AG08396 (cell line): ENCODE results near the gene PPM1L.
A peak's percentile ranks its signal among the peaks of the same experiment; 100 is the strongest.

Source experiments
- DNase-seq: peaks from one replicate; pipeline ENCODE4 v3.0.0; 2012; ENCODE audit warnings: low spot score, mixed read lengths

Gene PPM1L

DNA sequence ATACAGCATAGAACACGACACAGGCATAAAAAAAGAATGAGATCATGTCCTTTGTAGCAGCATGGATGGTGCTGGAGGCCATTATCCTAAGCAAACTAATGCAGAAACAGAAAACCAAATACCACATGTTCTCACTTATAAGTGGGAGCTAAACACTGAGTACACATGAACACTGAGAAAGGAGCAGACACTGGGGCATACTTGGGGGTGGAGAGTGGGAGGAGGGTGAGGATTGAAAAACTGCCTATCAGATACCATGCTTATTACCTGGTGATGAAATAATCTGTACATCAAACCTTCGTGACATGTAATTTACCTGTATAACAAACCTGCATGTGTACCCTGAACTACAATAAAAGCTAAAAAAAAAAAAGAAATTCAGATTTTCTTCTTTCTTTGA, 100.4 kb downstream of the PPM1L start:
- DNase-seq, result no peak

DNA sequence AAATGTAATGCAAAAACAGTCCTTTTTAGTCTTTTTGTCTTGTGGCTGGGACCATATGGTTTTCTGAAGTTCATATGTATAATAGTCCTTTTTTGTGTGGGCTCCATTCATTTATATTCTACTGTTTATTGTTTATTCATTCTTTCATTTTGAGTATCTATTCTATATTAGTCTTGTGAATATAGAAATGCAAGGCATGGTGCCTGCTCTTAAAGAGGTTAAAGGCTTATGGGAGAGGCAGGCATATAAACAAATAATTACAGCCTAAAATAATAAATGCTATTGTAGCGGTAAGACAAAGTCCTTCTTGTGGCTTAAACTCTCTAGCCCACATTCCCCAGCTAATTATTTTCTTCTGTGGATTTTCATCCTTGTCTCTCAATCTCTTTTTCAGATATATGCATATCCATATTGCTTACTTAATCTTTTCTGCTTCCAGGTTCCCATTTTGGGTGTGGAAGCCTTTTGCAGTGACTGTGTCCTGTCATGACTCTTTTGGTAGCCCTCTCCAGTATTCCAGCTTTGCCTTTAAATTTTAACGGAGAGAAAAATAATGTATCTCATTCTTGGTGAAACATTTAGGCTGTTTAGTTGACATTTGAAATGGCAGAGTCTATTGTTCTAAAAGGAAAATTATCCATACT, 101.6 kb downstream of the PPM1L start:
- DNase-seq, result no peak

DNA sequence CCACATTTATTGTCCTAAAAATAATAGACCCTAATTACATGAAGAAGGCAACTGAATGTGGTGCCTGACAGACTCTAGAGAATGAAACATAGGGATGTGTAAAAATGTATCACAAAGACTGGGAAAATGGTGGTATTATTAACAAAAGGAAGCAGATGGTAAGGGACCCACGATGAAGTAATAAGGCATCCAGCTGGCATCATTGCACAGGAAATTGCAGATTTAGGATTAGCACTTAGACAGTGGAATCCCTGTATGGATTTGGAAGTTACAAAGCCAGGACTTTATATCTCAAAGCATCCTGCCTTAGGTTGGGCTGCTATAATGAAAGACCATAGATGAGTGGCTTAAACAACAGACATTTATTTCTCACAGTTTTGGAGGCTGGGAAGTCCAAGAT, 104.3 kb downstream of the PPM1L start:
- DNase-seq, result no peak

DNA sequence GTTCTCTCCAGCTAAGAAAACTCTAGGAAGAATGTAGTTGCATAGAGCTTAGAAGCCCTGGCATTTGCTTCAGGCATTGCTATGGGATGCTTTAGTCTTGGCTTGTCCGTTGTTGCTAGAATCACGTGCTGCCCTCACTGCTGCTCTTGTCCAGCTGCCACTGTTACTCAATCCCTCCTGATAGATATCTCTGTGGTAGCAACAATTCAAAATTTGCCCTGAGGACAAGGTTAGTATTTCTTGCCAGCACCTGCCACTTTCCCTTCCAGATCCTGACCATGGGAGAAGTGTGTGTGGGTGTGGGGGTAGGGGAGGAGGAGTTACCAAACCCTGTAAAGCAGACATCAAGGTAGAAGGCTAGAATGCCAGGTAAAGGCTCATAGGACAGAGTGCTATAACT, 113.8 kb downstream of the PPM1L start:
- DNase-seq, result no peak

DNA sequence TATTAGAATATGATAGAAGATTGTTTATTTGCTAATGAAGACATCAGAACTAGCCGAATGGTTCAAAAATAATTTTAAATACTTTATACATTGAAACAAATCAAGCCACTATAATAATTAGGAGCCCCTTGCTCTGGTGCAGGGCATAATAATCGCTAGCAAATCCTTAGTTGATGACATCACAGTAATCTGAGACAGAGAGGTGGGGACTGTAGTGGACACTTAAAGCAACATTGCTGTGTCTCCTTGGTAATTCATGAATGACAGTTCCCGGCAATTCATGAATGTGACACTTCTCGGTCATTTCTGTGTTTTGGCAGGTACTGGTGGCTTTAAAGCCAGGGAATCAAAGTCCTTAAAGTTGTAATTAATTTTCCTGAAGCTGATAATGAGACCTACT, 114.3 kb downstream of the PPM1L start:
- DNase-seq, result no peak

DNA sequence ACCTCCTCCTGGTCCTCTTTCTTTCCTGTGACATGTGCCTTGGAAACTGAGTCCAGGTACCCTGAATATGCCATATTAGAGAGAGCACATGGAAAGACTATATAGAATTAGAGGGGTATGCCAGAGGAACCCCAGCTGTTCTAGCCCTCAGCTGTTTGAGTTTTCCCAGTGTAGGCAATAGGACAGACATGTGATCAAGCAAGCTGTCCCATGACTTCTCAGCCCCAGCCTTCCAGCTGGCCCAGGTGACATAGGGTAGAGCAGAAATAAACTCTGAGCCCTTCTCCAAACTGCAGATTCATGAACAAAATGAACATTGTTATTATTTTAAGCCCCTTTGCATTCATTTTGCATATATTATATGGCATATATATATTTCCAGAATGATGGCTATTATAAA, 118.7 kb downstream of the PPM1L start:
- DNase-seq, result no peak

DNA sequence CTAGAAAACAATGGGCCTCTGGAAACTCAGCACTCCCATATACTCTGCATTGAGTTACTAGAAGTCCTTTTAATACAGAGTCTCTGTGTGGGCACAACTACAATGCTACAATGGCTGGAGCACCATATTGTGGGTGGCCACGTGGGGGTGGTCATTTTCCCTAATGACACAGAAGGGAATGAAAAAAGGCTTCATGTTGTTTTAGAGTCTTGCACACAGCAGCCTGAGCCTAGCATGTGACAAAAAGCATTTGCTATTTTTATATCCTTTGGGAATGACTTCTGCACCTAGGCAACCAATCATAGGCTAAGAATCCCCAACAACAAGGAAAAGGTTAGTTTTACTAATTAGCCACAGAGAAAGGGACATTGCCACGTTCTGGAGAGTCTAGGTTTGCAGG, 120.6 kb downstream of the PPM1L start:
- no peak for DNase-seq

DNA sequence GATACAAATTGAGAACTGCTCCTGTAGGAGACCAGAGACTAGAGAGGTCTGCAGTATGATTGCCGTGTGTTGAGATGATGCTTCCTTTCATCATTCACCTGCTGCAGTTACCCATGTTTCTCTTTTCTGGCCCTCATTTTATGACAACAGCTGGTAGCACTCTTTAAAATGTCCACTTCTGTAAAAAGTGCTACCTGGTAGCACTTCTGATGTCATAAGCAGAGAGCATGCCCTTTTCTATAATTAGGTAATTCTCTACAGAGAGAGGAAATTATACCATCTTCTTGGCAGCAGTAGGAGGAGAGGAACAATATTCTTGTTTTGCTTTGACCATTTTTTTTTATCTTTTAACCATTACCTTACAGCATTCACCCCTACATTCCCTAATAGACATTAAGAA, 123.8 kb downstream of the PPM1L start:
- no peak for DNase-seq

DNA sequence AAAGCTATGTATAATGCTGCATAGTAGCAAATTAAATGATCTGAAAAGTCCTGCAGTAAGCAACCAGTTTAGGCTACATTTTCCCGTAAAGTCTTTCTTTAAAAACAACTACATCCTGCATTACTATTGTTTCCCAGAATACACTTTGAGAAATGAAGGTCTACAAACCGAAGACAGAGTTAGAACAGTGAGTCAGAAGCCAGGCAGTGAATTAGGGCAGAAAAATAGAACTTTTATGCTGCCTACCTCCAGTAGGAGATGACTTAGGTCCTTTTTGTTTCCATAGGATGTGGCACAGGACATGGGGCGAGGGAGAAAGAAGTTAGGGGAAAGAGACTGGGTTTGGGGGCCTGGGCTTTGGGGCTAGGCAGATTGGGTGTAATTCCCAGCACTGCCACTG, 127.3 kb downstream of the PPM1L start:
- no peak for DNase-seq

DNA sequence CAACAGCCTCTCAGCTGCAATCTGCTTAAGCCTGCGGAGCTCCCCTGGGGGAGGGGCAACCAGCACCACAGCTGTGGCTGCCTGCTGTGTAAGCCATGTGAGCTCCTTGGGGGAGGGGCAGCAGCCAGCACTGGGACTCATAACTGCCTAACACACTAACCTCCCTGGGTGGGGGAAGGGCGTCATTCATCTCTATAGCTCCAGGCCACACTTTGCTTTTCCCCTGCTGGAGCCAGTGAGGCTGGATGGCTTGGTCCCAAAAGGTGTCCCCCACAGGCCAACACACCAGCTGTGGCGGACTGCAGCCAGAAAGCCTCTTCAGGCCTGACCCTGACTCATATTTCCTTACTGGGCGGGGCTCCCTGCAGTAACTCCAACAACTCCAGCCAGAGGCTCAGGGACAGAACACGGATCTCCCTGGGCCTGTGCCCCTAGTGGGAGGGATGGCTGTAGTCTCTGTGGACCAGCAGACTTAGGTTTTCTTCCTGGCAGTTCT, 129.8 kb downstream of the PPM1L start:
- DNase-seq, result no peak

DNA sequence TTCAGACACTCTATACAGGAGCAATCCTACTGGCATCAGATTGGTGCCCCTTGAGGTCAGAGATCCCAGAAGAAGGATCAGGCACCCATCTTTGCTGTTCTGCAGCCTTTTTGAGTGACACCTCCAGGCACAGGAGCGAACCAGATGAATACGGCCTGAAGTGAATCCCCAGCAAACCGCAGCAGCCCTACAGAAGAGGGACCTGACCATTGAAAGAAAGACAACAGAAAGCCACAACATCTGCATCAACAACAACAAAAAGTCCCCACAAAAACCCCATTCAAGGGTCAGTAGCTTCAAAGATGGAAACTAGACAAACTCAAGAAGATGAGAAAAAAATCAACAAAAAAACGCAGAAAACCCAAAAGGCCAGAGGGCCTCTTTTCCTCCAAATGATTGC, 130.4 kb downstream of the PPM1L start:
- DNase-seq, result no peak

DNA sequence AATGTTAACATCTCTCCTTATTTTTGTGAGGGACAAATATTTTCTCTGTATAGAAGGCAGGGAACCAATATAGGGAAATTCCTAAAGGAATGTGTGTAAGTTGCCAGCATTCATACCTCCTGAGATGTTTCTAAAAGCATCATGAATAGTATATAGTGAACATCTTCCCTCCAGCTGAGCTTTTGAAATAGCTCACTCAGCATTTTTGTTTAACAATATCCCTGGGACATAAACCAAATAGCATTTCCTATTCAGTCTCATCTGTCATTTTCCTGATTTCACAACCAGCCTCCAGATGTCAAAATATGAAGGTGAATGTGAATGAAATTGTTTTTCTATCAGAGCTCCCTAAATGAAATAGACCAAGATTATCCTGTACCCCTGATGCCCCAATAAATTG, 137.2 kb downstream of the PPM1L start:
- no peak for DNase-seq

DNA sequence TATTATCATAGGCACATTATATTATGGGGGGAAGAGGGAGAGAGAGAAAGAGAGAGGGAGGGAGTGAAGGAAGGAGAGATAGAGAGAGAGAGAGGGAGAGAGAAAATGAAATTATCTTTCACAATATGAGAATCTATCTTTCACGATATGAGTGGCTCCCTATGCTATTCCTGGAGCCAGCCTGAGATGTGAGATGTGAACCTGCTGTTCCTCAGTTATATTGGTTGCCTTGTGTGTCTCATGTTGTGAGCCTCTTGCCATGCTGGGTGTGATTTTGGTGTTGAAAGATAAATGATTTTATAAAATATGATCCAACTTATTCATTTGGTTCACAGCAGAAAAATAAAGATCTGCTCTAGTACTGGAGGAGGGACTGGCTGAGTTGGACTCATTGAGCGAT, 148.7 kb downstream of the PPM1L start:
- no peak for DNase-seq

DNA sequence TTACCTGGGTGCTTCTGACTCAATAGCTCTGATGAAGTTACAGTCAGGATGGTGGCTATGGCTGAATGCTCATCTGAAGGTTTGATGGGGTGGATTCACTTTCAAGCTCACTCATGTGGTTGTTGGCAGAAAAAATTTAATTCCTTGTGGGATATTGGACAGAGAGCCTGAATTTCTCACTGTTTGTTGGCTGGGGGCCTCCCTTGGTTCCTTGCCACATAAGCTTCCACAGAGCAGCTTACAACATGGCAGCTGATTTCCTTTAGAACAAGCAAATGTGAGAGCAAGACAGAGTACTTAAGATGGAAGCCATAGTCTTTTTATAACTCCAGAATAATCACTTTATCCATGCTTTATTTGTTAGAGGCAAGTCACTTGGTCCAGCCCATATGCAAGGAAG, 150.6 kb downstream of the PPM1L start:
- DNase-seq, result no peak

DNA sequence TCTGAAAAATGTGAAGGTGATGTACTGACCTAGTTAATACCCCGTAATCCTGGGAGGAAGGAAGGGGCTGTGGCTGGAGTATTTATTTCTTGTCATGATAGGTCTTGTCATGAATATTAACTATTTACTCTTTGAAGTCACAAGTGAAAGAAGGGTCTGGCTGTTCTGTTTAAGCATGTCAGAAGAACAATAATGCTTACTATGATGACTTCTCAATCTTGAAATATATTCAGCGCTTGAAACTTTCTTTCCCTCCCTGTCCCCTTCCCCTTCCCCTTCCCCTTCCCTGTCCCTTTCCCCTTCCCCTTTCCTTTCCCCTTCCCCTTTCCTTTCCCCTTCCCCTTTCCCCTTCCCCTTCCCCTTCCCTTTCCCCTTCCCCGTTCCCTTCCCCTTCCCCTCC, 153.9 kb downstream of the PPM1L start:
- DNase-seq, result no peak

DNA sequence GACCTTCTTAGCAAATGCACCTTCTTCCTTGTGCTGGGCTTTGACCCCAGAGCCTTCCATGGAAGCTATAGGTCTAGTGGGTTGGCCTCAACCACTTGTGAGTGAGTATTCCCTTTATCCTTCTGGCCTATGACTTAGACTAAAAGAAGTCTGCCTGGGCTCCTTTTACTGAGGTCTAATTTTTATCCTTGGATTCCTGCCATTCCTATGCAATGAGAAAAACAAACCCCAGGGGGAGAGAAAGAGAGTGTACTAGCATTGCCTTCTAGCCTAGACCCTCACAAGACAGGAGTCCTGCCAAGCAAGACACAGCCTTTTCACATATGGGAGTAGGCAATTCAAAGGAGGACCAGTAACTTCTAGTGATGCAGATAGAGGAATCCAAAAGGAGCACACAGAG, 155.4 kb downstream of the PPM1L start:
- DNase-seq, result no peak

DNA sequence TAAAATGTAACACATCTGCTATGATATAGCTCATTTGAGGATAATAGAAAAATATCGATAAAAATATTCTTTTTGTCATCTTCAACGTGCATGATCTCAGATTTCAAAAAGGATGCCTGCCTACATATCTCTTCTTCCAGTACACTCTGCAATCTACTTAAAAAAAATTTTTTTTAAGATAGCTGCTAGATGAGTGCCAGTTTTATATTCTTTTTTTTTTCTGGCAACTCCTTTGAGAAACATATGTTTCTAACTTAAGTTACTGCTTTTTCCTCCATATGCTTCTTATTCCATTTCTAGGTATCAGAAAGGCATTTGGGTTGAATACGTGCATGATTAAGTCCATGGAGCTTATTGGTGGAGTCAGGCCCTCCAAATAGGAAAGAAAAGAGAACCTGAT, 160.4 kb downstream of the PPM1L start:
- DNase-seq, result no peak

DNA sequence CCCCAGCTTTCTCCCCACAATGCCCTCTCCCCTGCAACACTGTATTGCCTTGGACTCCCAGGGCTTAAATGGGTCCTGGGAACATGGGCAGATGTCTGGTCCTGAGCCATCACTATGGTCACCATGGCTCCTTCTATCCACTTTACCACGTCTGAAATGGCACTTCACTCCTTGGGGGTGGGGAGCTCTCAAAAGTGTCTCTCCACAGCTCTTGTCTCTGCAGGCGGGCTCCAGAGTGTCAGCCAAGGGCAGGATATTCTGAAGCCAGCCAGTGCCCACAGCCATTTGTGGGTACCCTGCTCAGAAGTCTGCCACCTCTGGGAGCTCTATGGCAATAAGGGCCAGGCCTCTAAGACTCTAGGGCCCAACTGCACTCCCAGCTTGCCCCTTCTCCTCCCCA, 163.9 kb downstream of the PPM1L start:
- DNase-seq, result no peak

DNA sequence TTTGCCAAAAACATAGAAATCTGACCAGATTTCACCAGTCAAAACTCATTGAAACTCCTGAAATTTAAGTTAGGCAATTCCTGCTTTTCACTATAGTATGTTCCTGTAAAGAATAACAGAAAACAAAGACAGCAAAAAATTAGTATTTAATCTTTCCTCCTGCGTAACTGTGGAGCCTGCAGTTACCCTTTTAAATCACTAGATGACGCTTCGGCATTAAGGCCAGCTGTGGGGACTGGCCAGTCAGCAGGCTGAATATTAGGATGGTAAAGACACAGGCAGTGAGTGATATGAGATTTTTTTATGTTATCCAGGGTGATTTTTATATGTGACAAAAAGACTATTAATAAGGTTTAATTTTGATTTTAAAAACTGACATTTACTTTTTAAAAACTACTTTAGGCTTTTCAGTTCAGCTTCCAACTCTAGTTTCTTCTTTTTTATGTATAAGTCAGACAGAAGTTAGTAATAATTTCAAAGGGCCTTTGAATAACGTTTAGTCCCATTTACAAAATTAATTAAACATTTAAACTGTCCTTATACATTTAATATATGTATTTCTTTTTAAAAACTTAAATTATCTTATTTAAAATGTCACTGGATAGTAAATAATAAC, 165.1 kb downstream of the PPM1L start:
- DNase-seq, result peak; percentile 66

DNA sequence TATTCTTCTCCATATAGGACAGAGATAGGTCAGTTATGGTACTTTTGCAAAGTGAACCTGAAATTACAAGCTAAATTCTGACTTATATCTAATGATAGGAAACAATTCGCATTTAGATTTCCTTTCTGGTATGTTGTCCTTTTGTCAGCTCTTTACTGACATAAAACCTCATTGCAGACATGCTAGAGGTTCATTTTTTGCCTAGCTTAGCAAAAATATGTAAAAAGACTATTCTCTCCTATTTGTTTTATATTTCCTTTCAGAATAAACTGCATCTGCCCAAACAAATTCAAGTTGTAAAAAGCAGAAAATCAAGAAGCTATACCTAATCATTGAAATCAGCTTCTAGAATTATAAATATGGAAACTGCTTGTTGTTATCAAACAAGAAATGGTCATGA, 168.7 kb downstream of the PPM1L start:
- DNase-seq, result no peak

DNA sequence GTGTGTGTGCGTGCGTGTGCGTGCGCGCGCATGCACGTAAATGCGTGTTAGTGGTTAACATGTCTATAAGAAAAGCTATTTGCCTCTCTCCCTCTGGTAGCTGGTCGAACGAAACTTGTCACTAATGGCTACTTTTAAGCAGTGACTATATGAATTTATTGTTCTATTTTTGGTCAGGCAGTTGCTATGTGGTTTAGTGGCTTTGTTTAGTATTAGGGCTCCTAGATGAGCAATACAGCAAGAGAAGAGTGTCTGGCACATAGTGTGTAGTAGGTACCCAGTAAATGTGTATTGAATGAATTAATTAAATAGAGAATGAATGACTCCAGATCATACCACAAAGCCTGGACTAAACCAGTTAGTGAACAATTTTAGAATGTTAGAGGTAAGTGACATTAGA, 171.6 kb downstream of the PPM1L start:
- DNase-seq, result no peak

DNA sequence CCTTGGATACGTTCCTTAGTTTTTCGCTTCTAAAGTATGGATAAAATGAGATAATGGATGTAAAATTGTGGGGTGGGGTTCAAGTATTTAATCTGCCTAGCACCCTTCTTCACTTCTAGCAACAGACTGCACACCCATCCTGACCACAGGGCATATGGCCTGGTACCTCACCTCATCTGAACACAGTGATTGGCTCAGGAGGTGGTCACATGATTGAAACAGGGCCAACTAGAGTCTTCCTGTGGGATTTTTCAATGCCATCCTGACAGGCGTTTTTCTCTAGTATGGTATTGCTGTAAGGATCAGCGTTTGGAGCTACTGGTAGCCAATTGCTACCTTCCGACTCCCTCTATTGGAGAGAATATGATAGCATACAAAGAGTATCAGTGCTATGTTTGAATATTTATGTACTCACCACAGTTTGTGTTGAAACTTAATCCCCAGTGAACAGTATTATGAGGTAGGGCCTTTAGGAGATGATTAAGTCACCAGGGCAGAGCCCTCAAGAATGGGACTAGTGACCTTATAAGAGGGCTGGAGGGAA, 172.2 kb downstream of the PPM1L start:
- DNase-seq, result no peak

DNA sequence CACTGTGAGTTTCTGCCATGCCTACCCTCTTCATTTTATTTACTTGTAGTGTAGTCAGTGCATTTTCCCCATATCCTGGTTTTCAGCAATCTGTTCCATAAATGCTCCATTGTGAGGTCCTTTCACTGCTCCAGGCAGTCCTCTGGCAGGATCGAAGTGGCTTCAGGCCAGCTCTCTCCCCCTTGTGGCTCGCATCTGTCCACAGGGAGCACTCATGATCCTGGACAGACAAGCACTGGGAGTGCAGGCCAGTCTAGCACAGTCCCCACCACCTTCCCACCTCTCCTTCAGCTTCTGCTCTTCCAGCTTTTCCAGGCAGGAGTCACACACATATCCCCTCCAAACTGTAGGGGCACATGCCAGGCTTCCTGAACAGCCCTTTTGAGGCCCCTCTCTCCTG, 173.6 kb downstream of the PPM1L start:
- peak; percentile 13 for DNase-seq

DNA sequence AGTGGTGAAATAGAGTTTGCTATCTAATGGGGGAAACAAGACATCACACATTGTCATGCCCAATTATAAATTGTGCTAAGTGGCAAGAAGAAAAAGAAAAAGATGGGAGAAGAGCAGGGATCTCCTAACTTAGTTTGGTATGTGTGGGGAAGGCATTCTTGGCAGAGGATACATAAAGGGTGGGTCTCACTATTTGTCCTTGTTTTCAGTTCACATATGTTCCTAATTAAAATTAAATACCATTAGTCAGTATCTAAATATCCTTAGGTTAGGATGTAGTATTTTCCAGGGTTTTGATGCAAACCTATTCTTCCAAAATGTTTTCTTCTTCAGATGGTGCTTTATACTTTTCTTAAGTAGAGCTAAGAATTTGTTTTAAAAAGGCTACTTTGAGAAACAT, 175.4 kb downstream of the PPM1L start:
- peak; percentile 7 for DNase-seq
